CD4-positive, CD25-positive, alpha-beta regulatory T cell (primary cell): Measurements from ENCODE around the gene FGR. TPM values are rescaled to one million over a fixed set of nuclear protein-coding genes. Genes with fewer than 3 reads are reported as not detected.

Source experiments
- ATAC-seq, 2 donors: fragments of 150-1000 bp; cut with Tn5 transposase; one replicate each; pipeline ENCODE4 v1.10.0; 2021; ENCODE audit warnings: low read depth in 2 of 2, moderate number of reproducible peaks in 2 of 2, moderate library complexity in 1 of 2
- DNase-seq, 3 donors: peaks; one replicate each; pipeline versions ENCODE4 v3.0.0 to v3.0.0-alpha.2; 2012 to 2022; ENCODE audit warnings: mixed read lengths in 1 of 3
- H3K27ac ChIP-seq: one replicate; pipeline ENCODE4 v1.7.0; 2013; ENCODE audit warnings: mild to moderate bottlenecking, low read length; ENCODE audit not compliant: insufficient read depth, poor library complexity, severe bottlenecking
- H3K27me3 ChIP-seq: one replicate; pipeline ENCODE4 v1.7.0; 2013; ENCODE audit warnings: low read length; ENCODE audit not compliant: control insufficient read depth, insufficient read depth
- H3K36me3 ChIP-seq: one replicate; pipeline ENCODE4 v1.7.0; 2013; ENCODE audit warnings: mild to moderate bottlenecking, low read length, moderate library complexity; ENCODE audit not compliant: control insufficient read depth, insufficient read depth
- H3K4me1 ChIP-seq: 2 replicates; pipeline ENCODE4 v1.7.0; 2013; ENCODE audit warnings: mild to moderate bottlenecking, low read length; ENCODE audit not compliant: insufficient read depth, control insufficient read depth, poor library complexity, severe bottlenecking
- H3K4me3 ChIP-seq: one replicate; pipeline ENCODE4 v1.7.0; 2013; ENCODE audit warnings: low read depth, mild to moderate bottlenecking, low read length, moderate library complexity
- H3K9me3 ChIP-seq, 2 experiments: 1 replicate in 1 of 2; 2 replicates in 1 of 2; pipeline ENCODE4 v1.7.0; 2013; ENCODE audit warnings: low read length in 2 of 2, mild to moderate bottlenecking in 1 of 2, moderate library complexity in 1 of 2; ENCODE audit not compliant: control insufficient read depth in 2 of 2
- H3K27ac Mint-ChIP-seq, 3 donors: one replicate each; pipeline ENCODE4 v1.8.0; 2020 to 2022; ENCODE audit warnings: mild to moderate bottlenecking in 3 of 3, mixed read lengths in 3 of 3, moderate library complexity in 2 of 3
- H3K27me3 Mint-ChIP-seq: one replicate; pipeline ENCODE4 v1.8.0; 2022; ENCODE audit warnings: mild to moderate bottlenecking, mixed read lengths
- H3K36me3 Mint-ChIP-seq: one replicate; pipeline ENCODE4 v1.8.0; 2020; ENCODE audit warnings: mixed read lengths
- H3K4me1 Mint-ChIP-seq, 4 donors: one replicate each; pipeline ENCODE4 v1.8.0; 2020 to 2022; ENCODE audit warnings: mixed read lengths in 4 of 4, mild to moderate bottlenecking in 1 of 4
- H3K4me3 Mint-ChIP-seq, 4 donors: one replicate each; pipeline ENCODE4 v1.8.0; 2020 to 2022; ENCODE audit warnings: mild to moderate bottlenecking in 4 of 4, mixed read lengths in 4 of 4, moderate library complexity in 3 of 4
- H3K9me3 Mint-ChIP-seq, 7 donors: one replicate each; pipeline ENCODE4 v1.8.0; 2020 to 2022; ENCODE audit warnings: mixed read lengths in 7 of 7, mild to moderate bottlenecking in 3 of 7, moderate library complexity in 2 of 7
- polyA plus RNA-seq, 4 donors: library from polyadenylated mRNA; unstranded; fragments of 300-500 nt; fragmentation: Illumina TruSeq; gene quantifications; one replicate each; pipeline ENCODE4 v1.2.3, GENCODE V29; 2021
- total RNA-seq: library from RNA; stranded (reverse); gene quantifications from one replicate; pipeline ENCODE4 v1.2.3, GENCODE V29; 2022

FGR gene
- total and polyA plus RNA-seq, 5 donors from 2014 or later, result 0.15 to 0.87 (median 0.25) TPM

DNA sequence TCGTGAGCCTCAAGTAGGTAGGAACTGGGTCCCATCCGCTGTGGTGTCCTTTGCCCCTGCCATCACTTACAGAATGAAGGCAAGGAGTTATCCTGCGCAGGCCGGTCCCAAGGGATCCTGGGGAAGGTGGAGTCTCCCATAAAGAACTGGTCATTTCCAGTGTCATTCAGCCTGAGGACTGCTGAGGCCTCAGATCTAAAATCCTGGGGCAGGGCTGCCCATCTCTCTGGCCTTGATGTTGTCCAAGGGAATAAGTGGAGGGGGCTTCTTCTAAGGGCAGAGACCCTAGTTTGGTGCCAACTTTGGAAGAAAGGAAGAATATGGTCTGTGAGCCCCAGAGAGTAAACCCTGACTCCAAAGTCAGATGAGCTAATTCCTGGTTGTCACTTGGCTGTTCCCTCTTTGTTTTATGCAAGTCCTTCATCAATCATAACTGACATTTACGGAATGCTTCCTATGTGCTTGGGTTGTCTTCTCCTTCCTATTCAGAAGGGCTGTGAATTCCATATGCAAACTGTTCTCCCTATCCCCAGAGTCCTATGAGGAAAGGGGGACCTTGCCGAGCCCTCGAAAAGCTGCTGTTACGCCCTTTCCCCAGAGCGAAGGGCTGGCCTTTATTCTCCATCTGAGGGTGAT is 30.1 kb upstream of the FGR start:
- Histone ChIP-seq H3K9me3 (no peaks in the 10 kb centered on the region), H3K36me3 (peaks cover 3% of the 10 kb centered on the region), H3K4me1 (peaks cover 48% of the 10 kb centered on the region), H3K27me3 (no peaks in the 10 kb centered on the region), H3K27ac (no peak overlapping the region), H3K4me3 (no peak overlapping the region)
- Mint-ChIP-seq H3K4me1 (peaks cover 16 to 58% (median 45%) of the 10 kb centered on the region in 4 donors), H3K36me3 (peaks cover 19% of the 10 kb centered on the region), H3K9me3 (peaks cover 0 to 2% (median 0%) of the 10 kb centered on the region in 7 donors), H3K27me3 (peaks cover 4% of the 10 kb centered on the region), H3K27ac (no peak overlapping the region), H3K4me3 (no peak overlapping the region)
- ATAC-seq (no peak), DNase-seq (no peak)

DNA sequence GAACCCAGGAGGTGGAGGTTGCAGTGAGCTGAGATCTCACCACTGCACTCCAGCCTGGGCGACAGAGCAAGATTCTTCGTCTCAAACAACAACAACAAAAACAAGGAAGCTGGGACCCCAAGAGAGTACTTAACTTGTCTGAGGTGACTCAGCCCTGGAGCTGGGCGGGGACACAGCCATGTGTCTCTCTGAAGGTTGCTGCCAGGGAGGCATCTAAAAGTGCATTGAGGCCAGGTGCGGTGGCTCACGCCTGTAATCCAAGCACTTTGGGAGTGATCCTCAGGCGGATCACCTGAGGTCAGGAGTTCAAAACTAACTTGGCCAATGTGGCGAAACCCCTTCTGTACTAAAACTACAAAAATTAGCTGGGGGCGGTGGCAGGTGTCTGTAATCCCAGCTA is 29.3 kb upstream of the FGR start:
- DNase-seq, result no peak
- Histone ChIP-seq H3K4me1 (peaks cover 45% of the 10 kb centered on the region), H3K9me3 (no peaks in the 10 kb centered on the region), H3K4me3 (no peak overlapping the region), H3K27me3 (no peaks in the 10 kb centered on the region), H3K36me3 (peaks cover 3% of the 10 kb centered on the region), H3K27ac (no peak overlapping the region)
- Mint-ChIP-seq H3K27me3 (peaks cover 4% of the 10 kb centered on the region), H3K4me3 (no peak overlapping the region), H3K27ac (no peak overlapping the region), H3K36me3 (peaks cover 19% of the 10 kb centered on the region), H3K9me3 (peaks cover 0 to 2% (median 0%) of the 10 kb centered on the region in 7 donors), H3K4me1 (peaks cover 16 to 56% (median 43%) of the 10 kb centered on the region in 4 donors)
- no peak for ATAC-seq

- H3K27me3 Mint-ChIP-seq, result peaks cover 4% of the 10 kb centered on the region
- peak overlapping the region; percentile 95 to 100 (median 99) for H3K27ac Mint-ChIP-seq
These were observed 27.9 kb upstream of the FGR start for GRCh38 chr1:27662707-27663393.

GRCh38 chr1:27662261-27662660 is 27.3 kb upstream of the FGR start:
- peak overlapping the region; percentile 59 for H3K4me3 ChIP-seq
- ATAC-seq, result no peak
- H3K27ac ChIP-seq, result peak overlapping the region; percentile 88
- peak overlapping the region; percentile 76 to 91 (median 89) for H3K4me3 Mint-ChIP-seq
- no peaks in the 10 kb centered on the region for H3K27me3 ChIP-seq
- peaks cover 3% of the 10 kb centered on the region for H3K36me3 ChIP-seq
- peak overlapping the region; percentile 95 to 100 (median 99) for H3K27ac Mint-ChIP-seq
- H3K4me1 ChIP-seq, result peaks cover 45% of the 10 kb centered on the region
- H3K9me3 Mint-ChIP-seq, result peaks cover 0 to 2% (median 0%) of the 10 kb centered on the region in 7 donors
- H3K36me3 Mint-ChIP-seq, result peaks cover 12% of the 10 kb centered on the region
- H3K4me1 Mint-ChIP-seq, result peaks cover 16 to 58% (median 40%) of the 10 kb centered on the region in 4 donors
- peaks cover 4% of the 10 kb centered on the region for H3K27me3 Mint-ChIP-seq
- no peaks in the 10 kb centered on the region for H3K9me3 ChIP-seq
- DNase-seq, result no peak

More at GRCh38 chr1:27662707-27663393, 27.9 kb upstream of the FGR start:
- Histone ChIP-seq H3K9me3 (no peaks in the 10 kb centered on the region), H3K27ac (peak overlapping the region; percentile 88), H3K27me3 (no peaks in the 10 kb centered on the region), H3K4me3 (peak overlapping the region; percentile 59), H3K36me3 (peaks cover 3% of the 10 kb centered on the region), H3K4me1 (peaks cover 45% of the 10 kb centered on the region)
- ATAC-seq (peak; percentile 84), DNase-seq (peak; percentile 82 to 93 (median 89))
- H3K9me3 Mint-ChIP-seq, result peaks cover 0 to 2% (median 0%) of the 10 kb centered on the region in 7 donors
- H3K4me1 Mint-ChIP-seq, result peaks cover 16 to 61% (median 44%) of the 10 kb centered on the region in 4 donors
- H3K36me3 Mint-ChIP-seq, result peaks cover 15% of the 10 kb centered on the region
- H3K4me3 Mint-ChIP-seq, result peak overlapping the region; percentile 76 to 91 (median 89)

DNA sequence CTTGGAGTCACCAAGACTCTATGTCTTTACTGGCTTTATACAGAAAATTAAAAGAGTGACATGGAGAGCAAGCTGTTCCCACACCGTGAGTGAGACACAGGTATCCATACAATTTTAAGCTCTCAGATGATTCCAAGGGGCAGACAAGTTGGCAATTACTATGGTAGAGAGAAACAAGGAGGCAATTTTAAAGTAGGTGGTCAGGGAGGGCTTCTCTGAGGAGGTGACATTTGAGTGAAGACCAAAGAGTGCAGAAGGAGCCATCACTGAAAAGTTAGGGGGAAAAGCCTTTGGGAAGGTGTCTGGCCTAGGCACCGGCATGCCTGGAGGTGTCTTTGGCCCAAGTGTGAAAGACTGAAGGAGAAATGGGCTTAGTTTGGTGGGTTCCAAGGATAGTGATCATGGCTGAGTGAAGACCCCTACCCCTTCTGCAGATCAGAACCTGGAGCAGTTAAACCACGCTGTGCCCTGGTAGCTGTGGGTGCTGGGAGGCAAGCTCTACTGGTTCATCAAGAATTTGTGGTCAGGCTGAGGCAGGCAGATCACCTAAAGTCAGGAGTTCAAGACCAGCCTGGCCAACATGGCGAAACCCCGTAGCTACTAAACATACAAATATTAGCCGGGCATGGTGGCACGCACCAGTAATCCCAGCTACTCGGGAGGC is 26.6 kb upstream of the FGR start:
- ATAC-seq, result no peak
- peaks cover 16 to 58% (median 40%) of the 10 kb centered on the region in 4 donors for H3K4me1 Mint-ChIP-seq
- H3K4me3 Mint-ChIP-seq, result peak overlapping the region; percentile 72 to 94 (median 84)
- H3K36me3 Mint-ChIP-seq, result peaks cover 11% of the 10 kb centered on the region
- Histone ChIP-seq H3K27me3 (no peaks in the 10 kb centered on the region), H3K36me3 (peaks cover 3% of the 10 kb centered on the region), H3K4me3 (no peak overlapping the region), H3K4me1 (peaks cover 45% of the 10 kb centered on the region), H3K27ac (peak overlapping the region; percentile 92), H3K9me3 (no peaks in the 10 kb centered on the region)
- peaks cover 4% of the 10 kb centered on the region for H3K27me3 Mint-ChIP-seq
- peaks cover 0 to 2% (median 0%) of the 10 kb centered on the region in 7 donors for H3K9me3 Mint-ChIP-seq
- DNase-seq, result no peak
- peak overlapping the region; percentile 87 to 99 (median 95) for H3K27ac Mint-ChIP-seq

GRCh38 chr1:27660300-27660835 is 25.4 kb upstream of the FGR start:
- ATAC-seq (no peak), DNase-seq (no peak)
- H3K4me1 Mint-ChIP-seq, result peaks cover 16 to 56% (median 40%) of the 10 kb centered on the region in 4 donors
- H3K36me3 ChIP-seq, result no peaks in the 10 kb centered on the region
- H3K9me3 Mint-ChIP-seq, result peaks cover 0 to 2% (median 0%) of the 10 kb centered on the region in 7 donors
- no peaks in the 10 kb centered on the region for H3K27me3 Mint-ChIP-seq
- no peaks in the 10 kb centered on the region for H3K36me3 Mint-ChIP-seq
- H3K27ac ChIP-seq, result peak overlapping the region; percentile 92
- H3K4me3 Mint-ChIP-seq, result peak overlapping the region; percentile 72 to 94 (median 90)
- H3K4me1 ChIP-seq, result peaks cover 45% of the 10 kb centered on the region
- peak overlapping the region; percentile 67 for H3K4me3 ChIP-seq
- H3K27ac Mint-ChIP-seq, result peak overlapping the region; percentile 95 to 99 (median 98)
- no peaks in the 10 kb centered on the region for H3K27me3 ChIP-seq
- H3K9me3 ChIP-seq, result no peaks in the 10 kb centered on the region

DNA sequence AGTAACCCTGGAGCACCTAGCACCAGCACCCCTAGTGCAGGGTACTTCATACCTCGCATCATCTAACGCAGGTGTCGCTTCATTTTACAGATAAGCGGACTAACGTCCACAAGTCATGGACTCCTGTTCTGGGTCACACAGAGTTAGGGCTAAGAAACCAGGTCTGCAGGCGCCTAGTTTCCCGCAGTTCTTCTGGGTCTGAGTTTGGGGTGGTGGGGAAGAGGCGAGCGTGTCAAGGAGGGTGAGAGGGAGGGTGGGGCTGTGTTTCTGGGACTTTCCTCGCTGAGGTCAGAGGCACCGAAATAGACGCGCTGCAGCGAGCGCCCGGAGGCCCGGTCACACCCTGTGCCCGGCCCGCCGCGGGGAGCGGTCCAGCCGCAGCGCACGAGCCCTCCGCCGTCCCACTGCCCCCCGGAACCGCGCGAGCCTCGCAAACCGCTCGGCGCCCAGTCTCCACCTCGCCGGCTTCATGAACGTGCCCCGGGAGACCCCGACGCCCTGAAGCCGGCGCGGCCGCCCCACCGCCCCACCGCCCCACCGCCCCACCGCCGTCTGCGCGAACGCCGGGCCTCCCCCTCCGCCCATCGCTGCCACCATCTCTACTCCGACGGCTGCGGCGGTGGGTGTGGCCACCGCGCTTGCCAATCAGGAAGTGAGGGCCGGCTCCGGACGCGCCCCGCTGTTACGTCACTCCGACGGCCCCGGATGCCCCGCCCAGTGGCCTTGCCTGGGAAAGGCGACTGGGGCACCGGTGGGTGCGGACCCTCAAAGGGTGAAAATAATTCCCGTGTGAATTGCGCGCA is 24.7 kb upstream of the FGR start:
- peak overlapping the region; percentile 72 to 97 (median 91) for H3K4me3 Mint-ChIP-seq
- ATAC-seq, result peak; percentile 63 to 68
- peaks cover 16 to 55% (median 42%) of the 10 kb centered on the region in 4 donors for H3K4me1 Mint-ChIP-seq
- Histone ChIP-seq H3K36me3 (no peaks in the 10 kb centered on the region), H3K4me3 (peak overlapping the region; percentile 67), H3K27ac (peak overlapping the region; percentile 92), H3K9me3 (no peaks in the 10 kb centered on the region), H3K27me3 (no peaks in the 10 kb centered on the region), H3K4me1 (peaks cover 45% of the 10 kb centered on the region)
- peak overlapping the region; percentile 95 to 99 (median 98) for H3K27ac Mint-ChIP-seq
- DNase-seq, result peak; percentile 81 to 92 (median 87)
- H3K9me3 Mint-ChIP-seq, result peaks cover 0 to 2% (median 0%) of the 10 kb centered on the region in 7 donors
- no peaks in the 10 kb centered on the region for H3K27me3 Mint-ChIP-seq
- no peaks in the 10 kb centered on the region for H3K36me3 Mint-ChIP-seq
